ENCODE measurements around the gene TSKU. TPM values are rescaled to one million over a fixed set of nuclear protein-coding genes. Genes with fewer than 3 reads are reported as not detected.

The TSKU gene, protein sequence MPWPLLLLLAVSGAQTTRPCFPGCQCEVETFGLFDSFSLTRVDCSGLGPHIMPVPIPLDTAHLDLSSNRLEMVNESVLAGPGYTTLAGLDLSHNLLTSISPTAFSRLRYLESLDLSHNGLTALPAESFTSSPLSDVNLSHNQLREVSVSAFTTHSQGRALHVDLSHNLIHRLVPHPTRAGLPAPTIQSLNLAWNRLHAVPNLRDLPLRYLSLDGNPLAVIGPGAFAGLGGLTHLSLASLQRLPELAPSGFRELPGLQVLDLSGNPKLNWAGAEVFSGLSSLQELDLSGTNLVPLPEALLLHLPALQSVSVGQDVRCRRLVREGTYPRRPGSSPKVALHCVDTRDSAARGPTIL
- total RNA-seq: 4.4 and 8.7 TPM in 2 replicates

DNA sequence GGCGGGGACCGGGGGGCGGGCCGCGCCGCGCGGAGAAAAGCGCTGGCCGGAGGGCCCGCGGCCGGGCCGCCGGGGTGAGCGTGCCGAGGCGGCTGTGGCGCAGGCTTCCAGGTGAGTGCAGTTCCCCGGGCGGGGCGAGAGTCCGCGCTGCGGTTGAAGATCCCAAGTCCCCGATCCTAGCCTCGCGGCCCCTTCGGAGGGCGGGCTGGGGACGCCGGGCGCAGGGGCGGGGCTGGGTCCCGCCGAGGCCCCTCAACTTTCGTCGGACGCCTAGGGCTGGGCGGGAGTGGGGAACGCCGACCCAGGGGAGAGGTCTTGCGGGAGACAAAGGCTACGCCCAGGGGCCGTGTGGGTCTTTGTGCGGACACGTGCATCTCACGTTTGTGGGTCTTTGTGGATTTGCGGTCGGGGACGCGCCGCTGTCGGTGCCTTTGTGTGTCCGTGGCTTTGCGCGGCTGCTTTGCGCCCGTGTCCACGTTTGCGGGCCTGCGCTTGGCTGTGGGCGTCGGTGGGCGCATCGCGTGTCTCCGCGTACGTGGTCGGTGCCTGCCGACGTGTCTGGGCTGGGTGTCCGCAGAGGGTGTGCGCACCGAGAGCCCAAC lies at the start of gene TSKU:
Gene TSKU (plus strand): TSS at position 63 of the 602 bp plus-strand sequence. CDS start 12,261 bp downstream, outside the sequence.
- DNase-seq: peak; percentile 43

DNA sequence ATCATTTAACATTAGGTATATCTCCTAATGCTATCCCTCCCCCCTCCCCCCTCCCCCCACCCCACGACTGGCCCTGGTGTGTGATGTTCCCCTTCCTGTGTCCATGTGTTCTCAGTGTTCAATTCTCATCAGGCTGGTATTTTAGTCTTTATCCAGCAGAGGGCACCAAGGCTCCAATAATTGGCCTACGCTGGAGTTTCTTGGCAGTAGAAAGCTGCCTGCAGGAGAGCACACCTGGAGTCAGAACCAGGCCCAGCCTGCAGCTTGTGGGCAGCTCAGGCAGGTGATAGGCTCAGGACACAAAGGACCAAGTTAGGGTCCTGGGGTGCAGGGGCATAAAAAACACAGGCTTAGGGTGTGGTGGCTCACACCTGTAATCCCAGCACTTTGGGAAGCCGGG lies 49.2 kb upstream of the TSKU start:
- DNase-seq: peak; percentile 85

DNA sequence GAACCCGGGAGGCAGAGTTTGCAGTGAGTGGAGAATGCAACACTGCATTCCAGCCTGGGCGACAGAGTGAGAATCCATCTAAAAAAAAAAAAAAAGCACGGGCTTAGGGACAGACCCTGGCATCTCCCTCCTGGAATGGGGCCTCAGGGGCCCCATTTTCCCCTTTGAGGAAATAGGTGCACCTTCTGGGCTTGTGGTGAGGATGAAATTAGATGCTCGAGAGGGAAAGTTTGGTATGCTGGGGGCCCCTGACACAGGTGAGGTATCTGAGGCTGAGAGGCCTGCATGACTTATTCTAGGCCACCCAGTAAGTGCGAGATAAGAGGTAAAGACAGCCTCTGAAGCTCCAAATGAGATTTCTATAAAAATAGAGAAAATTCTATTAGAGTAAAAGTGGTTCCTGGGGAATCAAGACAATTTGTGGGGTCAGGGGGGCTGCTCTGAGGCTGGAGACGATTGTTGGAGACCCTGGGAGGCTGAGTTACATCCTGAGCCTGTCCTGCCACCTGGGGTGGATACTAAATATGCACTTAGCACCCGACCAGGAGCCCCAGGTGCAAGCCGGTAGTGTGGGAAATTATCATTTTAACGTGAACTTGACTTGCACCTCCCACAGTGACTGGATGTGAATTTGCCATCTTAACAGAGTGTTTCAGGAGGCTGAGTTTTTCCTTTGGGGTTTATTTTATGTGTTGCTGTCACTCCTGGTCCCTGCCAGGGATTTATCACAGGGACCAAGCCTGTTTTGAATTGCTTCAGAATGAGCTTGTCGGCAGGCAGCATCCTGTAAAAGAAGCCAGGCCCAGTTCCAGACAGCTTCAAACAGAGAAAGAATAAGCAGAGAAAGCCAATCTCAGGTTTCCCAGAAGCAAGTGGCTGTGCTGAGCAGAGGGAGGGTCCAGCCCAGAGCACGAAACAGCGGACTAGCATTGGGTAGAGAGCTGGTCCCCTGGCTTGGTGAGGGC lies 48.4 kb upstream of the TSKU start:
- no peak for DNase-seq

DNA sequence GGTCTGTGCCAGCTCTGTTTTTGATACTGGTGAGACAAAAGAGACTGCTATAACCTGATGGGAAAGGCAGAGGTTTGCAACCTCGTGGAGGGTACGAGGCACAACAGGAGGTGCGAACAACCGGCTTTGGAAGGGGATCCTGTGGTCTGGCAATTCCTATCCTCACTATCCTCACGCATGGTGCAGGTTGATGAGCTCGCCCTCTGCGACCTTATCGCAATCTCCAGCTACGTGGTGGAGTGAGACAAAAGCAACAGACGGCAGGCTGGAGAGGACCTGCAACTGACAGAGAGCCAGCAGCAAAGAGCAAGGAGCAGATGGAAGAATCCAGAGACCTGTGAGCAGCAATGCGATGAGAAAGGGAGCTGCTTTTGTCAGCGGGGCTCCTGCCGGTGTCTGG lies 47.3 kb upstream of the TSKU start:
- DNase-seq: no peak

DNA sequence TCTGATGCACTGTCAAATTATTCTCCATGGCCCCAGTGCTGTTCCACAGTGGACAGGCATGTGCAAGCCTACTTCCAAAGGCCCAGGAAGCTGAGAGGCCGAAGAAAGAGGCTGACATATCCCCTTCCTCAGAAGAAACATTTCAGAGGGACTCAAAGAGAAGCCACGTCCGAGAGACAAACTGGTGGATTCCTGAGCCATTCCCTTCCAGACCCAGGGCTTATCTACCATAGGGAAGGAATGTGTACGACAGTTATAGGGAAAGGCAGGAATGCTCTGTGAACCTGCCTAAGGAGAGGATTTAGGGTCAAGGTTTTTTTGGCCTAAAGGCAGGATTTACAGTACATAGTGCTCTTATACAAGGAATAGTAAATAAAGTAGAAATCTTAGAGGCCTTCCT lies 46.9 kb upstream of the TSKU start:
- no peak for DNase-seq

DNA sequence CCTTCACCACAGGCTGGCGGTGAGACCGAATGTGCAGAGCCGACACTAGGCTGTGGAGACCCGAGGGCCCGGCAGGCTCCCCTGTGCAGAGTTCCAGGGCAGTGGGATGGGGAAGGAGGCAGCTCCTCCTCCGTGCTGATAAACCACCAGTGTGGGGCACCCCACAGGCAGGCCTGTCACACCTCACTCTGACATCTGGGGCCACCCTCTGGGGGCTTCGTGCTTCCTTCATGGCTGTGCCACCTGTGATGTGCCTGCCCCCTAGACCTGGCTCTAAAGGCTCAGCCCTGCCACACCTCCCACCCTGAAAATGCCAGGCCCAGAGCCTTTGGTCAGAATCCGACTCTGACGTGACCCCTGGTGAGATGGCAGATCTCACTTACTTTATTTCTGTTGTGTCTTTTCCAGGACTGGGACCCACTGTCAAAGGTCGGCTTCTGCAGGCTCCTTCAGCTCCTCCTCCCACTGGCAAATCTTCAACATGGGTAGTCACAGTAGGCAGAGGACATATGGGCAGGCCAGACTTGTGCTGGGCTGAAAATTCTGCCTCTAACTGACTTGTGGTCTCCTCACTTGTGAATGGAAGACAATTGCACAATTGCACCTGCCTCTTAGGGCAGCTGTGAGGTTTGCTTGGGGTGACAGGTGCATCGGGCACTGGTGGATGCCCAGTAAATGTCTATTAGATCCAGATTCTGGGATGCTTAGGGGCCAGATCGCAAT lies 46.2 kb upstream of the TSKU start:
- DNase-seq: no peak

DNA sequence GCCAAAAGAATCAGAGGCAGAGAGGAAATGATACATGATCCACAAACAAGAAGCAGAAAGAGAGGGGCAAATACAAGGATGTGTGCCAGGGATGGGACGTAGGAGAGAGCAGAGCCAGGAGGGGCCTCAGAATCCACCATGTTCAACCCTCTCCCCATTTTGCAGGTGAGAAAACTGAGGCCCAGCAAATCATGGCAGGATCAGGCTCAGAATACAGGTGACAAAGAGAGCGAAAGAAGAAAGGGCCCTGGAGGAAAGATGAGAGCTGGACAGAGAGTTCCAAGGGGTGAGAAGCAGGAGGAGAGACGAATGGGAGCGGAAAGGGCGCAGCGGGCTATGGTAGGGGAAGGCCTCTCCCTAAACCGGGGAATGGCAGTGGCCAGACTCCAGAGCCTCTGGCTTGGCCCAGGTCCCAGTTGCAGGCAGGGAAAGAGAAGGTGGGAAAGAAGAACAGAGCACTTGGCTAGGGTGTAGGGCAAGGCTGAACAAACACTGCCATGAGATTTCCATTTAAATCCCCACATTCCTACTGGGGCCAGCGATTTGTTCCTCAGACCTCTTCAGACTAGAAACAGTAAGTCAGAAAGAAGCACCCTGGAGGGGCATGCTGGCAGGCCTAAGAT lies 44.4 kb upstream of the TSKU start:
- no peak for DNase-seq

DNA sequence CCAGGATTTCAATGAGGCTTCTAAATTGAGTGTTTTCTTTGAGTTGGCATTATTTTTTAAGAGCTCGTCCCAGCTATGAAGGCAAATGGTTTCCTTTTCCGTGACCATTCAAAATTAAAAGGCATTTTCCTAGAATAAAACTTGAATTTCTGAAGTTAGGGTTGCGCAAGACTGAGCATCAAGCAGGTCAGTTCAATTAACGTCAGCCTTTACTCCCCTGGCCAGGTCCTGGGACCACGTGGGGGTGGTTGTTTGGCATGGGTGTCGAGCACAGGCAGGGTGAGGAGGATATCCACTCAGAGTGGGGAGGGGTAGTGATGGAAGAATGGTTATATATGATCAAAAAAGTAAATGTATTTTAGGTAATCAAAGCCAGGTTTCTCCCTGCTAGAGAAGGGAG lies 43.4 kb upstream of the TSKU start:
- no peak for DNase-seq

DNA sequence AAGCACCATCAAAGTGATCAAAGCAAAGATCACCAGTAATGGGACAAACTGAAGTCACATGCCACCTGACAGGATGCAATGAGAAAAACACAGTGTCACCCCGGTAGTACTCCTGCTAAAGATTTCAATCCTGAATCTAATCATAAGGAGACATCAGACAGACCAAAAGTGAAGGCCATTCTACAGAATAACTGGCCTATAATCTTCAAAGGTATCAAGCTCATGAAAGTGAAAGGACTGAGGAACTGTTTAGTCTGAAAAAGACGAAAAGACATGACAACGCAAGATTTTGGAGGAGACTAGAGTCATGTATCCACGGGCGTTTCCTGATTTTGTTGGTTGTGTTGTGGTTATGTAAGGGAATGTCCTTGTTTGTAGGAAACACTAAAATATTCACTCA lies 42.4 kb upstream of the TSKU start:
- DNase-seq: no peak

DNA sequence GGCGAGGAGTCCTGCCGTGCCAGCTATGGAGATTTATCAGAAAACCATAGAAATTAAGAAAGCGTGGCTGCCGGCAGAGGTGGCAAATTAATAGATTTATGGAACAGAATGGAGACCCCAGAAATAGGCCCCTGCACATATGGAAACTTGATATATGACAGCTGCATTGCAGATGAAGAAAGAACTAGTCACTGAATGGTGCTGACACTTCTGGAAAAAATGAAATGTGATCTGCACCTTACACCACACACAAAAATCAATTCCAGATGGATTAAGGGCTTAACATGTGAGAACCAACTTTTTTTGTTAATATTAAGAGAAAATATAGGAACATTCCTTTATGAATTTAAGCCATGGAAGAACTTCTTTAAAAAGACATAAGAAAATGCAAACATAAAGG lies 40.3 kb upstream of the TSKU start:
- no peak for DNase-seq

DNA sequence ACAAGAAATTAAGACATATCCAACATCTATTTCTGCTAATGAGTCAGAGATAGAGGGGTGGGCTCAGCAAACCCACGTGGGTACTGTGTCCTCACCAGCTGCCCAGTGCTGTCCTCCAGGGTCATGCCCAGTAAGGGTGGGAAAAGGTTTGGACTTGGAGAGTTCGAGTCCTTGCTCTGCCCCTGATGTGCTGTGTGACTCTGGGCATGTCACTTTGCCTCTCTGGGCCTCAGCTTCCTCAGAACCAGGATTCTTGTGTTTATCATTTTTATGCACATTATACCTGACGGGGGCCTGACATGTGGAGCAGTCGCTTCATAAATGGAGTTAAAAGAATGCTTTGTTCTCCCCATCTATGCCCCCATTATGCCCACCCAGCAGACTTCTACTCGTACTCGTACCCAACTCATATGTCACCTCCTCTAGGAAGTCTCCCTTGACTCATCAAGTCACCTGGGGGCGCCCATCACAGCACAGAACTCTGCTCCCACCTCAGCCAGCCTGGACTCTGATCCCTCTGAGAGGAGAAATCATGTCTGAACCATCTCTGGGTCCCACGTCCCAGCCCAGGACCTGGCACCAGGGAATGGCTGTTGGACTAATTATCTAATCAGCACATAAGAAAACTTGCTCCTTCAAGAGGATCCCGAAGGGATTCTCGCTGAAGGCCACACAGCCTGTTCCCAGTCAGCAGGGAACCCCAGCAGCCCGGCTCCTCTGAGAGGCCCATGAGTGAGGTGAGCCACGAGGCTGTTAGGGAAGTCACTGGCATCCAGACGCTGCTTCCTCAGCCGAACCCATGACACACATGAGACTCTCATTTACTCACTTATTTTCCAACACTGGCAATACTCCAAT lies 38.7 kb upstream of the TSKU start:
- no peak for DNase-seq

DNA sequence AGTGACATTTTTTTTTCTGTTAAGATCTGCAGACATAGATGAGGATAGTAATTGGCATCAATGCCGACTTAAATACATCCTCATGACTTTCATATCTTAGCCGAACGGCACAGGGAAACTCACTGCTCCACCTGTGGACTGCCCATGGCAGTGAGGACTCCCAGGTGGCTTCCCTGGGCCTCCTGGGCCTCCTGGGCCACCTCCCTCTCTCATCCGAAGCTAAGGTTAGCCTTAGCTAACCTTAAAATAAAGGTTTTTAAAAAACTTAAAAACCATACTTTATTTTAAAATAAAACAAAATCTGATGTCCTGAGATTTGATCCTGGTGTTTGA lies 38.1 kb upstream of the TSKU start:
- no peak for DNase-seq

DNA sequence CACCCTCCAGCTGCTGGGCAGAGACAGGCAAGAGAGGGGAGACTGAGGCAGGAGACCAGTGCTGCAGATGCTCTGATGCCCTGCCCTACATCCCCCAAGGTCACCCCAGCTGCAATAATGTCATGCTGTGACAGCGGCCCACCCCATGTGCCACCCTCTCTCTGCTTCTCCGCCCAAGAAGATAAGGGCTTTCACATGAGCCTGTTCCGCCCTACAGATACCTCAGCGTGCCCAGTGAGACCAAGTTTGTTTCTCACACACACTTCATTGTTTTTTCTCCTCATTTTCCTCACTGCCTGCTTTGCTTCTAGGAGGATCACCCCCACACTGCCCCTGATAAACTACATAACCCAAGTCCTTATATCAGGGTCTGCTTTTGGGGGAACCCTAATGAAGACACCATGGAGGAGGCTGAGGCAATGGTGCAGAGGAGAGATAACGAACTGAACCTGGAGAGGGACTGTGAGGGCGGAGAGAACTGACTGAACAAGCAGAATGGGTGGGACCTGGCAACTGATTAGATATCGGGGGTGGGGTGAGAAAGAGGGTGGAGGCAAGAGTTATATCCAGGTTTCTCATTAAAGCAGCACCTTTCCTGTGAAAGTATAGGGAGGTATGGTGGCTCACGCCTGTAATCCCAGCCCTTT lies 37.5 kb upstream of the TSKU start:
- DNase-seq: no peak

DNA sequence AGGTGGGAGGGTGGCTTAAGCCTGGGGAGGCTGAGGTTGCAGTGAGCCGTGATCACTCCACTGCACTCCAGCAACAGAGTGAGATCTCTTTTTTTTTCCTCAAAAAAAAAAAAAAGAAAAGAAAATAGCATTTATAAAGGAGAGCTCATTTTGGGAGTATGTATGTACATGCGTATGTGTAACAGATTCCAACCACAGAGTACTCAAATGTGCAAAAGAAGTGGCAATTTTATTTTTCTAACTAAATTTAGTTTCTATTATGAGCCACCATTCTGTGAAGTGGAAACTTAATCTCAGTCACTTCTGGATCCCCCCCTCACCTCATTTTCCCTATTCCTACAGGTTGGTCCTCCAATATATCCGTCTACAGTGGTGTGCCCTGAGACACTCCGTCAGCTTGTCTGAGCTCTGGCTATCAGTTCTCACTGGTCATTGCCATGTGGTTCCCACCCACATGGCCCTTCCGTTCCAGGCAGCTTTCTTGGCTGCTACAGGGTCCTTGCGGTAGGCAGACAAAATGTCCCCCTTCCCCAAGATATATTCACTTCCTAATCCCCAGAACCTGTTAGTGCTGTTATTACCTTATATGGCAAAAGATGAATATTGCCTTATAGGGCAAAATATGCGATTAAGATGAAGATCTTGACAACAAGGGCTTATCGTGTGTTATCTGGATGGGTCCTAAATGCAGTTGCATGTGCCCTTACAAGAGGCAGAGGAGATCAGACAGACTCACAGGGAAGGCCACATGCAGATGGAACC lies 35.8 kb upstream of the TSKU start:
- DNase-seq: no peak

DNA sequence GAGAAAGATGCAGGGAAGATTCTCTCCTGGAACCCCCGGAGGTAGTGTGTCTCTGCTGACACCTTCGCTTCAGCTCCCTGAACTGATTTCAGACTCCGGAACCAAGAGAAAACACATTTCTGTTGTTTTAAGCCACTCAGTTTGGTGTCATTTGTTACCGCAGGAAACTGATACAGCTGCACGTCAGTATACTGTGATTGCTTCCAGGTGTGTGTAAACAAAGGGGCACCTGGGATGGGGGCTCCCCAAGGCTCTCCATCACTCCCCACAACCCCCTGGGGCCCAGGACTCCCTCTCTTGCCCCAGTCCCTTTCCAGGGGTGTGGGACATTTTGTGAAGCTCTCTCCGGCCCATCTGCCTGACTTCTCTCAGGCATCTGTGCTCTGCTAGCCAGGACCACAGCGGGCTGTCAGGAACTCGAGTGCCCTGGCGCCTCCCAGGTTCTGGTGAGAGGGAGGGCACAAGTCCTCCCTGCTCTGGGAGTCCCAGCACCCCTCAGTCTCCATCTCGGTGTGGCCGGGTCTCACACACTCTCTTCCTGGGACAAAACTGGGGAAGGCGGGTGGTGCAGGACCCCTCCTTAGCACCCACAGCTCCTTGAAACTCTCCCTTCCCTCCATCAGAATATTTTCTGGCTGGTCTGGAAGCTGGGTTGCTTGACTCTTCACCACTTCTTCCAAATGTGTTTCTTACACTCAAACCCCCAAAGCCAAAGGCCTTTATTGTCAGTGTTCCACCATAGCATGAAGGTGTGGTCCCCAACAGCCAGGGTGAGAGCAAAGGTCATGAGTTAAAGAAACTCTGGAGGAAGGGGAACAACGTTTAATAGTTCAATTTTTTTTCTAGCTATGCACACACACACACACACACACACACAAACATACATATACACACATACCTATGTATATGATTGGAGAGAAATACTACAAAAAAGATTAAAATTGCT lies 35.0 kb upstream of the TSKU start:
- DNase-seq: no peak

DNA sequence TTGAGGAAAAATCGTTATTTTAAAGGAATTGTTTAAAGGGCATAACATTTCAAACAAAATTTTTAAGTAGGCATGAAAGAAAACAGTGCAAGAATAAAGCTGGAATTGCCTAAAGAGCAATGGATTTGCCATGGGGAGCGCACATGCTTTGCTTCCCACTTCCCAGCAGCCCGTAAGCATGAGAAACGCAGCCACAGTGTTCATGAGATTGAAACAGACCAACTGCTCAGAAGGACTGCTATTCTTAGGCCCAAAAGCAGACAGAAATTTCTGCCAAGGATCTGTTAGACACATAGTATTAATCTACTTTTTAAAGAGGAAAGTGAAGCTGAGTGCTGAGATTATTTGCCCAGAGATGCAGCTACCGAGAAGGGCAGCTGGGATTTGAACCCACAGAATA lies 34.2 kb upstream of the TSKU start:
- DNase-seq: no peak

DNA sequence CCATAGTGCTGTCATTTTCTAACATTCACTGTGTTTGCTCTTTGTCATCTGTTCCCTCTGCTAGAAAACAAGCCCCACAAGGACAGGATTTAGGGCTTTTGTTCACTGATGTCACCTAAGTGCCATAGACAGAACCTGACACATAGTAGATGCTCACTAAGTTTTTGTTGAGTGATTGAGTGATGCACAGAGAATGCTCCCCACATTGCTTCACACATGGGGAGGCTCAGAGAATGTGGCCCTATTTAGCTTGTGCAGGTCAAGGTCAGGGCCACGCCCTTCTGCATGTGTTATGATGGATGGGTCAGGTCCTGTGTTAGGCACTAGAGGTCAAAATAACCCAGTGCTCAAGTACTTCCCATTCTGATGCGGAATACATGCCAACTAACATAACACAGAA lies 33.1 kb upstream of the TSKU start:
- DNase-seq: no peak

DNA sequence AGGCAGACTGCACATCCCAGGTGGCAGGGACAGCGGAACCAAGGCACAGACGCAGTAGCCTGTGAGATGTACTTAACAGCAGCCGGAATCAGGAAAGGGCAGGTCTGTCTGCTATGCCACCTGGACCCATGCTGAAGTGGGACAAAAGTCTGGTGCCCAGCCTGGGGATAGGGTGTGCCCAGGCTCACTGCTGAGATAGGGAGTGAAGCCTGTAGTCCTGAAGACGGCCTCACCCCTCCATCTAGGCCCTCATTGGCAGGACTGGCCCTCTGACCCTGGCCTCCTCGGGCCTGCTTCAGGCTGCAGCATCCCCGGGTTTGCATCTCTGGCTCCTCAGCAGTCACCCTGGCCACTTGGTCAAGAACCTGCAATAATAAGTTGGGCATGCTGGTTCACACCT lies 32.4 kb upstream of the TSKU start:
- no peak for DNase-seq

All from dermis blood vessel endothelial cell (primary cell).